Measurements from ENCODE around the gene TGFBR2.

TGFBR2 gene

DNA sequence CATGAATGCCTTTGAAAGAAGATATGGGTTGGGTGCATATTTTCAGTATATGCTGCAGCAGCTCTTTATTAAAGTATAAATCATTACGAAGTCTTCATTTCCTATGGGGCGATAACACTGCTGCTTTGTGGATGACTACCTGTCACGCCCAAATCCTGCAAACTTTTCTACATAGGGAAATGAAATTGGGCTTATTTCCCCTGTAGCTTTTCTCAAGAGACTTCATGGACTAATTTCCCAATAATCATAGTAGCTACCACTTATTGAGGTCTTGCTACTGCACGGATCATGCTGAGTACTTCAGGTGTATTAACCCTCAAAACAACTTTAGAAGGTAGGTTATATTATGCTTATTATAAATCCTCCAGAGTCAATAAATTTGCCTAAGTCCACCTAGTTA lies 8.0 kb downstream of the TGFBR2 start:
- H3K4me3 ChIP-seq (ENCODE audit: low read length): no peak overlapping the region
- TF ChIP-seq, protein P1, sequence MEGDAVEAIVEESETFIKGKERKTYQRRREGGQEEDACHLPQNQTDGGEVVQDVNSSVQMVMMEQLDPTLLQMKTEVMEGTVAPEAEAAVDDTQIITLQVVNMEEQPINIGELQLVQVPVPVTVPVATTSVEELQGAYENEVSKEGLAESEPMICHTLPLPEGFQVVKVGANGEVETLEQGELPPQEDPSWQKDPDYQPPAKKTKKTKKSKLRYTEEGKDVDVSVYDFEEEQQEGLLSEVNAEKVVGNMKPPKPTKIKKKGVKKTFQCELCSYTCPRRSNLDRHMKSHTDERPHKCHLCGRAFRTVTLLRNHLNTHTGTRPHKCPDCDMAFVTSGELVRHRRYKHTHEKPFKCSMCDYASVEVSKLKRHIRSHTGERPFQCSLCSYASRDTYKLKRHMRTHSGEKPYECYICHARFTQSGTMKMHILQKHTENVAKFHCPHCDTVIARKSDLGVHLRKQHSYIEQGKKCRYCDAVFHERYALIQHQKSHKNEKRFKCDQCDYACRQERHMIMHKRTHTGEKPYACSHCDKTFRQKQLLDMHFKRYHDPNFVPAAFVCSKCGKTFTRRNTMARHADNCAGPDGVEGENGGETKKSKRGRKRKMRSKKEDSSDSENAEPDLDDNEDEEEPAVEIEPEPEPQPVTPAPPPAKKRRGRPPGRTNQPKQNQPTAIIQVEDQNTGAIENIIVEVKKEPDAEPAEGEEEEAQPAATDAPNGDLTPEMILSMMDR (conservative IDR thresholded peaks at IDR 0.05; ENCODE audit: low read depth, low read length): no peak
- DNase-seq (ENCODE audit: low read depth): no peak

DNA sequence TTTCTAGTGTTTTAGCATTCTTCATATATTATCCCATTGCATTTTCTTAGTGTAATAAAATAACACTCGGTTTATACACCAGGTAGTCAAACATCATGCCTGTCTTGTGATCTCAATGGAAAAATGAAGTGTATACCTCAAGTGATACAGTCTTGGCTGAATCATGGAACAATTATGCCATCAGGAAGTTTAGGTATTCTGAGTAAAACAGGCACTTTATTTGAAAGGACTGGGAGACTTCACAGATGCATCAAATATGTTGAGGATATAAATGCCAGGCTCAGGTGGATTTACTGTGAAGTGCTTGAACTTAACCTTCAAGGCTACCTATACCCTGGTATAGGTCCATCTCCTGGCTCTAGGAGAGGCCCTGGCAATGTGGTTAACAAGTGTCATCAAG lies 8.5 kb downstream of the TGFBR2 start:
- DNase-seq (ENCODE audit: low read depth): no peak
- TF ChIP-seq, protein P1 (conservative IDR thresholded peaks at IDR 0.05; ENCODE audit: low read depth, low read length): no peak
- no peak overlapping the region for H3K4me3 ChIP-seq (ENCODE audit: low read length)

GRCh38 chr3:30615615-30616346 lies 9.4 kb downstream of the TGFBR2 start:
- TF ChIP-seq, protein P1 (conservative IDR thresholded peaks at IDR 0.05; ENCODE audit: low read depth, low read length): no peak
- H3K4me3 ChIP-seq (ENCODE audit: low read length): no peak overlapping the region
- no peak for DNase-seq (ENCODE audit: low read depth)

GRCh38 chr3:30616347-30617027 lies 10.1 kb downstream of the TGFBR2 start:
- no peak for DNase-seq (ENCODE audit: low read depth)
- no peak overlapping the region for H3K4me3 ChIP-seq (ENCODE audit: low read length)
- TF ChIP-seq, protein P1 (conservative IDR thresholded peaks at IDR 0.05; ENCODE audit: low read depth, low read length): no peak

GRCh38 chr3:30617069-30617468 lies 10.7 kb downstream of the TGFBR2 start:
- H3K4me3 ChIP-seq (ENCODE audit: low read length): no peak overlapping the region
- no peak for DNase-seq (ENCODE audit: low read depth)

GRCh38 chr3:30617653-30618052 lies 11.3 kb downstream of the TGFBR2 start:
- H3K4me3 ChIP-seq (ENCODE audit: low read length): no peak overlapping the region
- TF ChIP-seq, protein P1 (conservative IDR thresholded peaks at IDR 0.05; ENCODE audit: low read depth, low read length): no peak
- DNase-seq (ENCODE audit: low read depth): no peak

More at GRCh38 chr3:30617069-30617468, 10.7 kb downstream of the TGFBR2 start:
- TF ChIP-seq, protein P1 (conservative IDR thresholded peaks at IDR 0.05; ENCODE audit: low read depth, low read length): no peak

- no peak for DNase-seq (ENCODE audit: low read depth)
- TF ChIP-seq, protein P1 (conservative IDR thresholded peaks at IDR 0.05; ENCODE audit: low read depth, low read length): no peak
- H3K4me3 ChIP-seq (ENCODE audit: low read length): no peak overlapping the region
These were observed 12.1 kb downstream of the TGFBR2 start for GRCh38 chr3:30618526-30618925.

Measured in retinal pigment epithelial cell (primary cell).